Activated CD4-positive, CD25-positive, alpha-beta regulatory T cell treated with anti-CD3 and anti-CD28 coated beads, Interleukin-2, amount 50 U/mL, for 72 hours (primary cell): ENCODE measurements around the gene MARCKSL1.
A peak's percentile ranks its signal among the peaks of the same experiment; 100 is the strongest.
"Not testable (repeated sequence)": the region's sequence is repeated elsewhere in the genome, so short reads cannot be mapped to it uniquely, and the experiment has no call there.

Source experiments
- DNase-seq: peaks from one replicate; pipeline ENCODE4 v3.0.0; 2021

Gene MARCKSL1

GRCh38 chr1:32332290-32333079 is 3.5 kb downstream of the MARCKSL1 start:
- no peak for DNase-seq

DNA sequence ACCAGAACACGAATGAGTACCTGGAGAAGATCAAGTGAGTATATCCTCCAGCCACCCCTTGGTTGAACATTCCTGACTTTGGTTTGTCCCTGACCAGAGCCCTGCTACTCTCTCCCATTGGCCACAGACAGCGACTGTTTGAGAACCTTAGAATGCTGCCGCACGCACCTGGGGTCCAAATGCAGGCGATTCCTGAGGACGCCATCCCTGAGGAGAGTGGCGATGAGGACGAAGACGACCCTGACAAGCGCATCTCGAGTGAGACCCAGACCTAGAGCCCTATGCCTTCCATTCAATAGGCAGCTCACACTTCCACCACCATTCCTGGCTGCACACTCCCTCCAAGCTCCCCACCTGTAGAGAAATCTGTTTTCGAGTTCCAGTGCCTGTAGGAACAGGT is 4.5 kb downstream of the MARCKSL1 start:
- no peak for DNase-seq

GRCh38 chr1:32330558-32331151 is 5.4 kb downstream of the MARCKSL1 start:
- no peak for DNase-seq

DNA sequence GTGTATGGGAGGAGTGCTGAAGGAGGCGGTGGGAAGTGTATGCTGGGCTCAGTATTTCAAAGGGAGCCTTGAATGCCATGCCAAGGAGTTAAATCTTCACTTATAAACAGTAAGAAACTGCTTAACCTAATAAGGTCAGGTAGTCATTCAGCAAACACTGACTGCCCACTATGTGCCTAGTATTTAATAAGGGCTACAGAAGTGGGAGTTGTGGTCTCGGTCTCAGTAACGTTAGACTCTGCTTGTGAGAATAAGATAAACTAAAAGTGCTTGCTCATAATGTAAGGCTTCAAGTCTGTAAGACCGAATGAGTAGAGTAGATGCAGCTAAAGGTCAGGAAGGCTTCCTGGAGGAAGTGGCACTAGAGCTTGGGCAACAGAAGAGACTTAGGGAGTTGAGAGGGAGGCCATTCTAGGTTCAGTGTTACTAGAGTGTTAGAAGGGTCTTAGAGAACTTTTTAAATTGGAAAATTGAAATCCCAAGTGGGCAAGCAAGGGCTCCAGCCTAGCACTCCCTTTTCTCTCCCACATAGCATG is 6.0 kb downstream of the MARCKSL1 start:
- no peak for DNase-seq

GRCh38 chr1:32327204-32327603 is 8.8 kb downstream of the MARCKSL1 start:
- DNase-seq: no peak

DNA sequence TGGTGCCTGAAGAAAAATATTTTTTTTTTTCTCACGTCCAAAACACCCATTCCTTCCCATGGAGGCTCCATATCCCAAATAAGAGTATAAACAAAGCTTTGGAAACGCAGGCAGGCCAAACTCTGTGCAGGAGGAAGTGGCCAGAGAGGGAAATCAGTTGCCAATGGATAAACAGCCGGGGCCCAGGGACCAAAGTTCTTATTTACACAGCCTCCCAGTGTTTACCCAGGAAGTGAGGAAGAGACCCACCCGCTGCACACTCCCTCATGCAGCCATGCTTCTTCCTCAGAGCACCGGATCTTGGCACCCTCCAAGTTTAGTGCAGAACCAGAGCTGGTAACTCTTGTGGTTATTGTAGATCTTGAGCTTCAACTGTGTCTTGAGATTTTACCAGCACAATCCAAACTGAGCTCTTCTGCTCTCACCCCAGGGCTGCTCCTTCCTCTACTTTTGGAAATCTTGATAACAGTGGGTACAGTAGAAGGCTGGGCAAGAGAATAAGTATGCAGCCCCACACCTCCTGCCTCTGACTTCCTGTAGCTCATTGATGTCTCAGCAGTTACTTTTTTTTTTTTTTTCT is 14.2 kb downstream of the MARCKSL1 start:
- no peak for DNase-seq

DNA sequence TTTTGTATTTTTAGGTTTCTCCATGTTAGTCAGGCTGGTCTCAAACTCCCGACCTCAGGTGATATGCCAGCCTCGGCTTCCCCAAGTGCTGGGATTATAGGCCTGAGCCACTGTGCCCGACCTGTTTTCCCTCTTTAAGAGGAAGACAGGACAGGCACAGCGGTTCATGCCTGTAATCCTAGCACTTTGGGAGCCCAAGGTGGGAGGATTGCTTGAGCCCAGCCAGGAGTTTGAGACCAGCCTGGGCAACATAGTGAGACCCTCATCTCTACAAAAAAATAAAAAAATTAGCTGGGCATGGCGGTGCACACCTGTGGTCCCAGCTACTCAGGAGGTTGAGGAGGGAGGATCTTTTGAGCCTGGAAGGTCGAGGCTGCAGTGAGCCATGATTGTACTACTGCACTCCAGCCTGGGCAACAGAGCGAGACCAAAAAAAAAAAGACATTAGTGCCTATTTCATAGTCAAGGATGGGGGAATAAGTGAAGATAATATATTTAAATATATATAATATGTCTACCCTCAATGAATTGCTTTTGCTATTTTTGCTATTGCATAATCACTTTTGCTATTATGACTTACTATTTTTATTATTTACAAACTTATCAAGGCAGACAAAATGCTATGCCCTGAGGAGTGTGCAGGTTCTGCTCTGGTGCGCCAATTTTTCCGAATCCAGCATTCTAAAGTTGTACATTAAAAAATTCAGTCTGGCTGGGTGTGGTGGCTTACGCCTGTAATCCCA is 17.7 kb downstream of the MARCKSL1 start:
- no peak for DNase-seq

DNA sequence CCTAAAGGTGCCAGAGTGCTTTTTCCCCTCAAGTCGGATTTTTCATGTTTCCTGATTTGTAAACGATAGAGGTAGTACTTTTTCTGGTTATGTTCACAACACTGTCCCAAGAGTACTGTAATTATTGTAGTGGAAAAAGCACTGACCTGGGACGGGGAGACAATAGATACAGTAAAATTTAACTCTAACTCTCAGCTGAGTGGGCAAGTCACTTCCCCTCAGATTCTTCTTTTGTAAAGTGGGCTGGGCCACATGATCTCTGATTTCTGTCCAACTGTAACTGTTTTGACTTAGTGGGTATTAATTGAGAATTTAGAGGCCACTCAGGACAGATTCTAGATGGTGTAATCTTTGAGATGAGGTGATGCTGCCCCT is 19.1 kb downstream of the MARCKSL1 start:
- no peak for DNase-seq

- DNase-seq: no peak
Measured at GRCh38 chr1:32311709-32312393, 24.2 kb downstream of the MARCKSL1 start.

DNA sequence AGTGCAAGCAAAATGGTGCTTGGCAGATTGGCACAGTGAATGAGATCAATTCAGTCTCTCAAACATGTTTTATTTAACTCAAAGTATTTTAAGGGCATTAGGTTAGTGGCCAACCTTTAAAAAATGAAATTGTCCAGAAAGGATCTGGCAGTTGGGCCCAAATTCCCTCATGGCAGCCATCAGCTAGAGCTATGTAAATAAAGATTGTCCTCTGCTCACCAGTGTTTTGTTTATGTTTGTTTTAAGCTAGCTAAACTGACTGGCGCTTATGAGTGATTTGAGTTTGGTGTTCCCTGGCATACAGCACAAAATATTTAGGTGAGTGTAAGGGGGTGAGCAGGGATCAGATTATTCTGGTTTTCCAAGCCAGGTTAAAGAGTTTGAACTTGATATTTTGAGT is 26.1 kb downstream of the MARCKSL1 start:
- no peak for DNase-seq

DNA sequence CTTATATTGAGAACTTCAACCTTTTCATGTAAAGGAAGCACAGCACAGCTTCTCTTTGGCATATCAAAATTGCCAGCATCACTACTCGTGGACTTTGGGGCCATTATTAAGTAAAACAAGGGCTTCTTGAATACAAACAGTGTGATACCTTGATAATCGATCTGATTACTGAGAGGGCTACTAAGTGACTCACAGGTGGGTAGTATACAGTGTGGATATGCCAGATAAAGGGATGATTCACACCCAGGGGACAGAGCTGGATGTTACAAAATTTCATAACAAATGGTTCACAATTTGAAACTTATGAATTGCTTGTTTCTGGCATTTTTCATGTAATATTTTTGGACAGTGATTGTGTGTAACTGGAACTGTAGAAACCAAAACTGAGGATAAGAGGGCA is 28.7 kb downstream of the MARCKSL1 start:
- no peak for DNase-seq

- DNase-seq: no peak
Measured at GRCh38 chr1:32305310-32305709, 30.7 kb downstream of the MARCKSL1 start.

DNA sequence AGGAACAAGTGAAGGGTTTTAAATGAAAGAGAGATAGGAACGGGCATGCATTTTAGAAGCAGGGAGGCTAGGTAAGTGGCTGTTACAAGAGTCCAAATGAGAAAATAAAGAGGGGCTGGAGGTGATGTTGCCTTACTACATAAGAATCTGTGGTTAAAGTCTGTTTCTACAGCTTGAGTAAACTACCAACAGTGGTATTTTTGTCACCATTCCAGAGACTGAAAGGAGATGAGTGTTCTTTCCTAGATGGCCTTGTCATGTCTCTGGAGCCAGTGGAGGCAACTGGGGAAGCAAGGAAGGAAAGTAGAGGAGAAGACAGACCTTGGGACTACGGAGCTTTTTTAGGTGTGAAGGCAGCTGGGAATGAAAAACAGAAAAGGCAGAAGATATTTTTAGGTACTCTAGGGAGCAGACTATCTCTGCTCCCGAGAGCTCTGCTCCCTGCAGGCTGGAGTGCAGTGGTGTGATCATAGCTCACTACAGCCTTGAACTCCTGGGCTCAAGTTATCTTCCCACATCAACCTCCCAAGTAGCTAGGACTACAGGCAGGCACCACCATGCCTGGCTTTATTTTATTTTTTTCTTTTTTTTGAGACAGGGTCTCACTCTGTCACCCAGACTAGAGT is 31.9 kb downstream of the MARCKSL1 start:
- no peak for DNase-seq

DNA sequence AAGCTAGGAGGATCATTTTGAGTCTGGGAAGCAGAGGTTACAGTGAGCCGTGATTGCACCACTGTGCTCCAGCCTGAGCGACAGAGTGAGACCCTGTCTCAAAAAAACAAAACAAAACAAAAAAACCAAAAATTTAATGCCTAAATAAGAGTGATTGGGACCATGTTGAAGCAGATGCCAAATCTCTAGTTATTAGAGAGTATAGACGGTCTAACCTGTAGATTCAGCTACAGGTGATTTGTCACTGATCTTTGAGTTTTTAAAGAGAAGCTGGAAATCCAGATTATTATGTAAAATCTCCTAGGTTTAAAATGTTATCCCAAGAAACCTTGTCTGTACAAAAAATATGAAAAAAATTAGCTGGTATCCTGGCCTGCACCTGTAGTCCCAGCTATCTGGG is 32.7 kb downstream of the MARCKSL1 start:
- no peak for DNase-seq

- DNase-seq: no peak
Measured at GRCh38 chr1:32299327-32299726, 36.7 kb downstream of the MARCKSL1 start.

DNA sequence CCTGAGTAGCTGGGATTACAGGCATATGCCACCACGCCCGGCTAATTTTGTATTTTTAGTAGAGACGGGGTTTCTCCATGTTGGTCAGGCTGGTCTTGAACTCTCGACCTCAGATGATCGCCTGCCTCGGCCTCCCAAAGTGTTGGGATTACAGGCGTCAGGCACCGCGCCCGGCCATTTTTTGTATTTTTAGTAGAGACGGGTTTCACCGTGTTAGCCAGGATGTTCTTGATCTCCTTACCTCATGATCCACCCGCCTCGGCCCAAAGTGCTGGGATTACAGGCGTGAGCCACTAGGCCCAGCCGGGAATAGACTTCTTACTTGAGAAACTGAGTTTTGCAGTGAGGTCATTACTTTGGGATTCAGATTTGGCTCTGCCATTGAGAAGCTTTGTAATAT is 37.8 kb downstream of the MARCKSL1 start:
- not testable (repeated sequence) for DNase-seq

DNA sequence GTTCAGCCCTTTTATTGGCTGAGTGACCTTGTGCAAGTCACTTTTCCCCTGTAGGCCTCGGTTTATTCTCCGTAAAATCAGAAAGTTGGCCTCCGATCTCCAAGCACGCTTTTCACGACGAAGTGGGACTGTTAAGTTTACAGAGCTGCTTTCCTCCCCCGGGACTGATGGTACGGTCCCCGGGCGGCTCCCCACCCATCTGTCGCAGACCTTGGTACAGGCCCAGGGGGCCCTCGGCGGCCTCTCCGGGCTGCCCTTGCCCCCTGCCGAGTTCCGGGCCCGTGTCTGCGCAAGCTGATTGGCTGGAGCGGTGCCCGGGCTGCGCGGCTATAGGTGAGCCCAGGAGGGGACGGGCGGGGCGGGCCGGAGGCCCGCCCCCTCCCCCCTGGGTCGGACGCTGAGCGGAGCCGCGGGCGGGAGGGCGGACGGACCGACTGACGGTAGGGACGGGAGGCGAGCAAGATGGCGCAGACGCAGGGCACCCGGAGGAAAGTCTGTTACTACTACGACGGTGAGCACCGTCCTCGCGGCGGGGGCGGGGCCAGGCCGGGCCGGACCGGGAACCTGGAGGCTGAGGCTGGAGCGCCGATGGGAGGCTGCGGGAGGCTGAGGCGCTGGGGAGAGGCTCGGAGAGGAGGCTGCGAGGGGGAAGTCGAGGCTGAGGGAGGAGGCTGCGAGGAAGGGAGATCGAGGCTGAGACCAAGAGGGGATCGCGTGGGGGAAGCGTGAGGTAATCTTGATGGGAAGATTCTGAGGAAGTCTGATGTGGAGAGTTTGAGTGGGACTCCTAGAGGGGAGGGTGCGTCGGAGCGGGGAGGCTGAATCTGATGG is 44.1 kb downstream of the MARCKSL1 start, which contains the start of gene HDAC1:
TSS of gene HDAC1 (plus strand) at position 376 of the 831 bp plus-strand sequence. CDS start at position 463, 87 bp downstream.
- DNase-seq: peak; percentile 94

DNA sequence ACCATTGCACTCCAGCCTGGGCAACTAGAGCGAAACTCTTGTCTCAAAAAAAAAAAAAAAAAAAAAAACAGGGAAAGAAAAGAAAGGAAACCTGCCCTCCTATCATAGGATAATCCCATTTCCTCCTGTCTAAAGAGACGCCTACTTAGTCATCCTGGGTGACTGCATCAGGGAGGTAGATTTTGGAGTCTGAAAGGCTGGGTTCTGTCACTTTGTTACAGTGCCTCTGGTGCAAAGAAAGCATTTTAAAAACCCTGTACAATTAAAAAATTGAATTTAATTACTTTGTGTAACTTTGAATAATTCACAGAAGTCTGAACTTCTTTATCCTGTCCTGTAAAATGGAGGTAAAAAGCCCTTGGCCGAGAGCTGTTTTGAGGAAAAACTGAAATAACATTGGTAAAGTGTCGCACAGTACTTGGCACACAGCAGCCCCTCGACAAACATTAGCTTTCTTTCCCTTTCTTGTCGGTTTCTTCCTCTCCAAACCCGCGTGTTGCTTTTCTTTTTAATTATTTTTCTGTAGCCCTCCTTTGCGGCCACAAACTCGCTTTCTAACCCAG is 44.8 kb downstream of the MARCKSL1 start:
- no peak for DNase-seq

DNA sequence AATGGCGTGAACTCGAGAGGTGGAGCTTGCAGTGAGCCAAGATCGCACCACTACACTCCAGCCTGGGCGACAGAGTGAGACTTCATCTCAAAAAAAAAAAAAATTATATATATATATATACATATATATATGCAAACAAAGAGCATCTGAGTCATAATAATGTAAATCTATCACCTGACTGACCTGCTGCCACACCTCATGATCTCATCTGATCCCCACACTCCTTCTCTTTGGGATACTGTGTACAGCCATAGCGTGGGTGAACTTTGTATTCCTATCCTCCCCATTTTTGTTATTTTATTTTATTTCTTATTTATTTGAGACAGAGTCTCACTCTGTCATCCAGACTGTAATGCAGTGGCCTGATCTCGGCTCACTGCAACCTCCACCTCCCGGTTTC is 46.8 kb downstream of the MARCKSL1 start:
- no peak for DNase-seq

GRCh38 chr1:32286763-32287162 is 49.3 kb downstream of the MARCKSL1 start:
- no peak for DNase-seq

DNA sequence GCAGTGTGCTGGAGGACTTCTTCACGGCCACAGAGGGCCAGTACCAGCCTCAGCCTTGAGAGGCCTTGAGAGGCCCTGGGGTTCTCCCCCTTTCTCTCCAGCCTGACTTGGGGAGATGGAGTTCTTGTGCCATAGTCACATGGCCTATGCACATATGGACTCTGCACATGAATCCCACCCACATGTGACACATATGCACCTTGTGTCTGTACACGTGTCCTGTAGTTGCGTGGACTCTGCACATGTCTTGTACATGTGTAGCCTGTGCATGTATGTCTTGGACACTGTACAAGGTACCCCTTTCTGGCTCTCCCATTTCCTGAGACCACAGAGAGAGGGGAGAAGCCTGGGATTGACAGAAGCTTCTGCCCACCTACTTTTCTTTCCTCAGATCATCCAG is 50.4 kb downstream of the MARCKSL1 start:
- DNase-seq: no peak
